GM21717 (cell line): ENCODE measurements around the gene TMCO2.
A peak's percentile ranks its signal among the peaks of the same experiment; 100 is the strongest.
"Not testable (repeated sequence)": the region's sequence is repeated elsewhere in the genome, so short reads cannot be mapped to it uniquely, and the experiment has no call there.

ENCODE experiments used
- ATAC-seq: cut with Tn5 transposase; IDR thresholded peaks from one replicate; pipeline ENCODE4 v1.9.1; 2021; ENCODE audit warnings: mild to moderate bottlenecking, moderate library complexity; ENCODE audit not compliant: unreplicated experiment

Gene TMCO2

DNA sequence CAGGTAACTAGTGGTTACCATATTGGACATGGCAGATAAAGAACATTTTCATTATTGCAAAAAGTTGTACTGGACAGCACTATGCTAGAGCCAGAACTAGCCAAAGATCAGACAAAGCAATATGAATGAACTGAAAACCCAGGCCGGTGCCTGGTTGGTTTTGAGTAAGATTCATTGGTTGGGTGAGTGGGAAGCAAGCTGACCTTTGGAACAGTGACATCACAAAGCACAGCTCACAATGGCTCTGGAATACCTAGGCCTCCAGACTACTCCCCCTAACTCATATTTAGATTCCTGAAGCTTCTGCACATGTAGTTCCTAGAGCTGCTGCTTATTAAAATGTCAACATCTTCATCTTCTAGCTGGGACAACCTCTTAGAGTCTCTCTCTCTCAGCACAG lies at the start of gene TMCO2:
TMCO2 (plus strand) TSS at position 283 of the 400 bp plus-strand sequence; CDS start at position 340, 57 bp downstream.
- ATAC-seq, result no peak

DNA sequence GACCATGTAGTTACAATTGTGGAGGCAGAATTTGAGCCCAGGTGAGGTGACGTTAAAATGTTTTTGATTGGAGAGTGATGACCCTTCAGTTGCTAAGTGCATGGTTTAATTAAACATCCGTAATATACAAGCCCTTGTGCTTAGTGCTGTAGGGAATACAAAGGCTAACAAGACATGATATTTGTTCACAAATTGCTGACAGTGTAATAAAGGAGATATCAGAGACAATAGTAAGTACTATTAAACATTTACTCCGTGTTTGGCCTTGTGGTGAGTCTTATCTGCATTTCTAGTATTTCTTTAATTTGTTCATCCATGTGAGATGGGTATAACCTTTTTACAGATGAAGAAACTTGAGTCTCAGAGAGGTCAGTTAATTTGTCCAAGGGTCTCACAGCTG lies 48.6 kb upstream of the TMCO2 start:
- no peak for ATAC-seq

DNA sequence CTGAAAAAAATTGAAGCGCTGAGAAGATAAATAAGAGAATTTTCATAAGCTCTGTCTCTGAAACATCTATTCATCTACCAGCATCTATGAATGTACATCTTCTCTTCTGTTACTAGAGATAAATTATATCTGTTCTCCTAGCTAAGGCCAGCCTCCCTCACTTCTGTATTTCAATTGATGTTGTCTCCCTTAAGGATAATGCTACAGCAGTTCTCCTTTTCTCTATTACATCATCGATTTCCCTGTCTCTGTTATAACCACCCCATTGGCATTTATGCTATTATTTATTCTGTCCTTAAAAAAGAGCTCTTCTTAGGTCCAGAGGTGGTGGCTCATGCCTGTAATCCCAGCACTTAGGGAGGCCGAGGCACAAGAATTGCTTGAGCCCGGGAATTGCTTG lies 42.9 kb upstream of the TMCO2 start:
- no peak for ATAC-seq

DNA sequence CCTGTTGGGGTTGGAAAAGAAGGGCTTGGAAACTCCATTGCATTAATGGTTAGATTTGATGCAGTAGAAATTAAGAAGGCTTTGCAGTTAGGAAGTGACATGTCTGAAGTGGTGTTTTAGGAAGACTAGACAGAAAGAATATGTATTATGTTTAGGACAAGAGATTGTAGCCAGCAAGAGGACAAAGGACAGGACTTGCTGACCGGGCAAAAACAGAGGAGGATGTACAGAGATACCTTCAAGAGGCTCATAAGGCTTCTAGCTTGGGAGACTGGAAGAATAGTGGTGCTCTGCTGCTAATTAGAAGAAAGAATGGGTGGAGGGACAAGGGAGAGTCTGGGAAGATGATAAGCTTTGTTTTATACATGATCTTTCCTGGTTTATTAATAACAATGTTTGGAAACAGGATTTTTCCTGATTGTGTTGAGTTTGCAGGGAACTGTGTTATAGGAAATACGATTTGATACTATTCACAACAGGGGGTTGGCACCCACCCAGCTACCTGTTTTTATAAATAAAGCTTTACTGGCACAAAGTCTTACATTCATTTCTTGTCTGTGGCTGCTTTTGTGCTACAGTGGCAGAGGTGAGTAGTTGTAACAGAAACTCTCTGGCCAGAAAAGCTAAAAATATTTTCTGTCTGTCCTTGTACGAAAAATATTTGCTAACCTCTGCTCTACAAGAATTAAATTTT lies 37.1 kb upstream of the TMCO2 start:
- ATAC-seq, result no peak

DNA sequence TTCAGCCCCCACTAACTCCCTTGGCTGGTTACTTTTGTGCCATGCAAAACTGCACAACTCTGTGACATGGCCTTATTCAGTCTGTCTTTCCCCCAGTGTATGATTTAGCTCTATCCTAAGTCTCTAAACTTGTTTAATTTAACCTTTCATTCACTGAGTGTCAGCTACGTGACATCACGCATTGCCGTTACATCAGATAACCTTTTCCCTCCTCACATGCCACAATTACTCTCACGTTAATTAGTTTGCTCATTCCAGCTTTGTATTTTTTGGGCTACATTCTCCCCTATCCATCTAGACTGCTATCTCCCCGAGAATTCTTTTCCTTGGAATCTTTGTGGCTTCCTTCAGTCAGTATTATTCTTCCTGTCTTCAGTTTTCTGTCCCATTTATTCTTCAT lies 29.4 kb upstream of the TMCO2 start:
- ATAC-seq, result no peak

DNA sequence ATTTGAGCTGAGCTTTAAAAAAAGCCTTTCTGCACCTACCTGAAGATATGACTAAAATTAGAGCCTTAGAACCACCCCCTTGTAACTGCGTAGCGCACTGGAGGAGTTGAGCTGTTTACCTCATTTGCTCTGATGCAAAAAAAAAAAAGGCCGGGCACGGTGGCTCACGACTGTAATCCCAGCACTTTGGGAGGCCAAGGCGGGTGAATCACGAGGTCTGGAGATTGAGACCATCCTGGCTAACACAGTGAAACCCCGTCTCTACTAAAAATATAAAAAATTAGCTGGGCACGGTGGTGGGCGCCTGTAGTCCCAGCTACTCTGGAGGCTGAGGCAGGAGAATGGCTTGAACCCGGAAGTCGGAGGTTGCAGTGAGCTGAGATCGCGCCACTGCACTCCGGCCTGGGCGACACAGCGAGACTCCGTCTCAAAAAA lies 26.2 kb upstream of the TMCO2 start:
- not testable (repeated sequence) for ATAC-seq

DNA sequence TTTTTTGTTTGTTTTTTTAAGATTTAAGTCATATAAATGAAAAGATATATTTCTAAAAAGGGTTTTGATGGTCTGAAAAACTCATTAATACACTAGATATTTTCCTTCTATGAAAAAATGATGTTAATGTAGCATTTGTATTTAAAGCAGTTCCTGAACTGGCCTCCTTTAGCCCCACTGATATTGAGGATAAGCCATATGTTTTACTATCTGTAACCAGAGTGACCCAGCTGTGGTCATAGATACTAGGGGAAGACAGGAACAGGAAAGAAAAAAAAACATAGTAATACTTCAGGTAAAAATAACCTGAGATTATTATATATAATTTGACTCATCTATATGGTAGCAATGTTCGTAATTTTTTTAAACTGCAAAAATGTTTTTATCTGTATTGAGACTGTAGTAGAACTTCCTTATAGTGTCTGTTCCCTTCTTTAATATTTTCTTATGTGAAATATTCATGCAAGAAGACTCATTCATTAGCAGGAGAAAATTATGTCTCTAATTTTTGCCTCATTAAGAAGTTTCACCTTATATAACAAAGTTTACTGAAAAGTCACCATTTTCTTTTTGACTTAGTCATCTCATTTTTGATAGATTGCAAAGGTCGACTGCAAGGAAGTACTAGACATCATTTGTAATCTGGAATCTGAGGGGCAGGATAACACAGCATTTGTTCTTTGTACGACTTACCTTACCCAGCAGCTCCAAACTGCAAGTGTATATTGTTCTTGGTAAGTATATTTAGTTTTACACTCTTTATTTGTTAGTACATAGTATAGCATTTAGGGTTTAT lies 25.6 kb upstream of the TMCO2 start:
- ATAC-seq, result no peak

DNA sequence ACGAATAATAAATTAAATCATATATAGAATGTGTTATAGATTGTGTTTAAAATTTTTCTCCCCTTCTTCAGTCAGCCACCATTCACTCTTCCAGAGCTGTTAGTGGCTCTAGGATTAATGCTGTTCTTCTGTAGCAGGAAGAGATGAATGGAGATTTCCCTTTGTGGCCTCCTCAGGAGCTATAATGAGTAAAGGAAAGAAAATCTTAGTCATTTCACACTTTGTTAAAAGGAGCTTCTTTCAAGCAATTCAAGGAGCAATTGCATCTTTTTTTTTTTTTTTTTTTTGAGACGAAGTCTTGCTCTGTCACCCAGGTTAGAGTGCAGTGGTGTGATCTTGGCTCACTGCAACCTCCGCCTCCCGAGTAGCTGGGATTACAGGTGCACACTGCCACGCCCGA lies 23.7 kb upstream of the TMCO2 start:
- ATAC-seq, result no peak

DNA sequence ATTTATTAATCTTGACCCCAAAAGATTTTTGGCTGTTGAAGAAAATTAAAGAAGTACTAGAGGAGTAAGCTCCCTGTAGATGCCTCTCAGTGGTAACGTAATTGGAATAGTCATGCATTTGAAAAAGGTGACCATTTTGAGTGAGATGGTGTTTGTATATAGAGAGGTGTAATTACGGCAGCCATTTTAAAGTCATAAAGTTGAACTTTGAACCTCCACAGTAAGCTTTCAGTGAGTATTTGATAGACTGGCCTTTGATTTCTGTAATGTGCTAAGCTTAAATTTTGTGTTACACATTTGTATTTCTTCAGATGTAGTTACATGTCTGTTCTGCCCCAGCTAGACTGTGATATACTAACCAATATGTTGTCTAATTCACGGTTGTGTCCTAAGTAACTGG lies 21.5 kb upstream of the TMCO2 start:
- no peak for ATAC-seq

DNA sequence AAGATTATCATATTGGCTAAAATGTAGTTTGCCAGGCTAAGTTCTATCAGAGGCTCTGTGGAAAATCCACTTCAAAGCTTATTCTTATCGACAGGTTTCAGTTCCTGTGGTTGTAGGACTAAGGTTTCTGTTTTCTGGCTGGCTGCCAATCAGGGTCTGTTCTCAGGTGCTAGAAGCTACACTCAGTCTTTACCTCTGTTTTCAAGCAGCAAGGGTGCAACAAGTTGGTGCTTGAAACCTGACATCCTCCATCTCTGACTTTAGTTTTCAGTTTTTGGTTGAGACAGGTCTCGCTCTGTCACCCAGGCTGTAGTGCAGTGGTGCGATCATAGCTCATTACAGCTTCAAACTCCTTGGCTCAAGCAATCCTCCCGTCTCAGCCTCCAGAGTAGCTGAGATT lies 15.3 kb upstream of the TMCO2 start:
- peak; percentile 85 for ATAC-seq

DNA sequence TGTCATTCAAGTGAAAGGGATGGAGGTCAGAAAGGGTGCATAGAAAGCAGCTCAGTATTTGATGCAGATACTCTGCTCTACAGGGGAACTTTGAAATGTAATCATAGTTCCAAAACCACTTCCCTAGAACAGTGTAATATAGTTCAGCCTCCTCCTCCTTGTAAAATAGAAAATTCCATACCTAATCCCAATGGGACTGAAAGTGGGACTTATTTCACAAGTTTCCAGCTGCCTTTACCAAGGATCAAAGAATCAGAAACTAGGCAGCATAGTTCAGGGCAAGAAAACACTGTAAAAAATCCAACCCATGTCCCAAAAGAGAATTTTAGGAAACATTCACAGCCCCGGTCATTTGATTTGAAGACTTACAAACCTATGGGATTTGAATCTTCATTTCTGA lies 8.1 kb upstream of the TMCO2 start:
- ATAC-seq, result no peak

DNA sequence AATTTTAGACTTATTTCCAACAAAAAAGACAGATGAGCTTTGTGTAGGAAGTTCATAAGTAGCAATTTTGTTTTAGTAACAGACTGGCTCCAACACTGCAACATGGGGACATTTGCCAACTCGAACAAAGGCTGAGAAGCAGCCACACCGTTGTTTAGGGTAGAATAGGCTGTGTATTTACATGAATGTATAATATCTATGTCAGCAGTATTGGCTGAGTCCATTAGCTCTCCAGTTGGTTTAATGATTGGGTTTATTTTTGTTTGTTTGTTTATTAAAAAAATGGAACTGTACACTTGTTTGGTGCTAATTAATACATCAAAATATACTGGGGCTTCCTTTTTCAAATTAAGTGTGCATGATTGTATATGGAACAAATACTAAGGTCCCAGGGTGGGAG lies 7.3 kb upstream of the TMCO2 start:
- ATAC-seq, result no peak

DNA sequence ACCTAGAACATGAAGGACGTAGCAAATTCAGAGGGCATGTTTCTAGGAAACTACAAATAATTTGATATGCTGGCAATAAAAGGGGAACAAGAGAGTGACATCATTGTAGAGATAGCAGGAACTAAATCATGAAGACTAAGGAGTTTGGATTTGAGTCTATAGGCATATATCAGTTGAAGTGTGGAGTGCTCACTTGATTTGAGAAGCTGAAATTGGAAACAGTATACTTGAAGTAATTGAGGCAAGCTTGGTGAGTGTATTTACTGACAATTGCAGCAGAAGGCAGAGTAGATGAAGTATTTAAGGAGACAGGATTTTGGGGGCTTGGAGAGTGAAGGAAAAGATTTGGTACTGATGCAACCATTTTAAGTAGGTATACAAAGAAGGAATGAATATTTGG lies 6.4 kb upstream of the TMCO2 start:
- ATAC-seq, result peak; percentile 17

DNA sequence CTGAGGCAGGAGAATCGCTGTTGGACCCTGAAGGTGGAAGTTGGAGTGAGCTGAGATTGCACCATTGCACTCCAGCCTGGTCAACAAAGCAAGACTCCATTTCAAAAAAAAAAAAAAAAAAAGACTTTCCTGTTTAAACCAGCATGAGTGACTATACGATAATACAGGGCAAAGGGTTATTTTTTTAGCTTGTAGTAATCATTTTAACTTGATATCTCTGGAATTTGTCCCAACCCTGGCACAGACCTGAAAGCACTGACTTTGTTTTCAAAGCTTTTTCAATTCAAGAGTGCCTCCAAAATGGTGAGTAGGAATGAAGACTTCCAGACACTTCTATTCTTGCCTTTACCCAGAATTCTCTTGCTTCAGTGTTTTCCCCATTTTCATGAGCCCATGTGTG lies 4.4 kb upstream of the TMCO2 start:
- no peak for ATAC-seq

DNA sequence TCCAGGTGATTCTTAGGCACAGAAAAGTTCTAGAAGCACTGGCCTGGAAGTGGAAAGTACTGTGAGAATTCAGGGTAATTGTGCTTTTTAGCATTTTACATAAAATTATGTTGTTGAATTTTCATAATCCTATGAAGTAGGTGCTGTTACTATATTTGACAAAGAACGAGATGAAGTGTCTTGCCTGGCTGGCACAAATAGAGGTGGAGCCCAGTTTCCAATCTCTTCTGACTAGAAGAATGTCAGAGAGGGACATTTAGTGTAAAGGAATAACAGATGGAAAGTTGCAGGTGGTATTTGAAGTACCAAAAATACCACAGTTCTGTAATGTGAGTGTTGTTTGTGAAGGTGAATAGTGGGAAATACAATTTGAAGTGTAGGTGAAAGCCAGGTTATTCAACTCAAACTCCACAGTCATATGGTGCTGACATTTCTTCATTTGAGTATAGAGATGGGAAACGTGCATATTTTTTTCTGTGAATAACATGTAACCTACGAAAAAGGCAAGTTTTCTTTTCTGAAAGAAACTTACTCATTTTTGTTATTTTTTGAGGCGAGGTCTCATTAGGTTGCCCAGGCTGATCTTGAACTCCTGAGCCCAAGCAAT lies 3.5 kb upstream of the TMCO2 start:
- no peak for ATAC-seq

DNA sequence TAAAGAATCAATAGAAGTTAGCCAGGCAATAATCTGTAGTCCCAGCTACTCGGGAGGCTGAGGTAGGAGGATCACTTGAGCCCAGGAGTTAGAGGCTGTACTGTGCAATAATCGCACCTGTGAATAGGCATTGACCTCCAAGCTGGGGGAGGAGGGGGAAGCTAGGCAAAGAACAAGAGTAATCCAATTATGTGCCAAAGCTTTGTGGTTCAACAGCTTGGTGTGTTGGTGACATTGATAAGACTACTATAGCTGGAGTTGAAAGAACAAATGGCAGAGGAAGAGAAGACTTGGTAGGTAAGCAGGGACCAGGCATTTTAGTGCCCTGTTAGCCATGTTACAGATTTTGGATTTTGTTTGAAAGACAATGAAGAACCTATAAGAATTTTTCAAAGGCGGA lies 2.1 kb upstream of the TMCO2 start:
- ATAC-seq, result no peak

DNA sequence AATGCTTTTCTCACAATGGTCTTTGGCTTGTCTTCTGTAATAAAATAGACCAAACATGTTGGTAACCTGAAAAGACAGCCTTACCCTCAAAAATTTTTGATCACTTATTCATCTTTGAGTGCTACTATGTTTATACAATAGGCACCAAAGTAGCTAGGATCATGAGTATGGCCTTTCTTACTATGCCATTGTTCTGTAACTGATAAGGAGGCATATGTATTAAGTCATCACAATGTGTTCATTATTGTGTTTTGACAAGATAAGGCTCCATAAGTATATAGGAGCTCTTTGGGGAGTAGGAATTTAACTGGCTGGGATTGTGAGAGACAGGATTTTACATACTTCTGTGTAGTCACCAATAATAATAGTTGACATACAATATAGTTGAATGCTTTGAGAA lies 675 bp downstream of the TMCO2 start:
- ATAC-seq, result no peak

DNA sequence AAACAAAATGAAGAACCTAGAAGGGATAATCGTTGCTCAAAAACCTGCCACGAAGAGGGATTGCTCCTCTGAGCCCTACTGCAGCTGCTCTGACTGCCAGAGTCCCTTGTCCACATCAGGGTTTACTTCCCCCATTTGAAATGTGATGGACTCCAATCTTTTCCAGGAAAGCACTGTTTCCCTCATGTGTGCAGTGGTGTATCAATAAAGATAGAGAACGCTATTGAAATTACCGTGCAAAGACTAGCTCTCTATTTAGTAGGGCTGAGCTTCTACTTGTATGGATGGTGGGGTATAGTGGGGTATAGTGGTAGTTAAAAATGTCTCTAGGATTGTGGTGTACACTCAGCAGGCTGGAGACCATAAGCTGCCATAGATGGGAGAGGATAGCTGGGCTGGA lies 3.7 kb downstream of the TMCO2 start:
- no peak for ATAC-seq

DNA sequence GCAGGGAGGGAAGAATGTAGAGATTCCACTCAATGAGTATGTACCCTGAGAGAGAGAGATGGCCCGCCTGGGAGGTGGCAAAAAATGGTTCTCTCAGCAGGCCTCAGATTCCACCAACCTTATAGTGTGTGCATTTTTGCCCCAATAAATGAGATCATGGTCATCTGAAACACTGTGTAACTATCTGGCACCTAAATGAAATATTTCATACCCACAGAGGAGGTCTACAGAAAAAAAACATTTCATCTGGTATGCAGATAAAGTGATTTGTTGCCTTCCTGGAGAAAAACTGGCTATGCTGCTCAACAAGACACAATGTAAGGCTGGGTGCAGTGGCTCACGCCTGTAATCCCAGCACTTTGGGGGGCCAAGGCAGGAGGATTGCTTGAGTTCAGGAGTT lies 4.9 kb downstream of the TMCO2 start:
- no peak for ATAC-seq

DNA sequence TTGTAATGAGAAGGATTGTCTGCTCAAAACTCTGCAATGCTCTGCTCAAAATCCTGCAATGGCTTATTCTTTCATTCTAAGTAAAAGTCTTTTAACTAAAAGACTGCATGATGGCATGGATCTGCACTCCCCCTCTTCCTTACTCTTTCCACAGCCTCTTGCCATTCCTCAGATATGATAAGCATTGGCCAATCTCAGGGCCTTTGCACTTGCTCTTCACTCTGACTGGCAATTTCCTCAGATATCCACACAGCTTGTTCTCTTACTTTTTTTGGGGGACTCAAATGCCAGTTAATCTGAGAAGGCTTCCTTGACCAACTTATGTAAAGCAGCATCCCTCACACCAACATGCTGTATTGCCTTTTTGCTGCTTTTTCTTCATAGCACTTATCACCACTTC lies 7.5 kb downstream of the TMCO2 start:
- no peak for ATAC-seq

DNA sequence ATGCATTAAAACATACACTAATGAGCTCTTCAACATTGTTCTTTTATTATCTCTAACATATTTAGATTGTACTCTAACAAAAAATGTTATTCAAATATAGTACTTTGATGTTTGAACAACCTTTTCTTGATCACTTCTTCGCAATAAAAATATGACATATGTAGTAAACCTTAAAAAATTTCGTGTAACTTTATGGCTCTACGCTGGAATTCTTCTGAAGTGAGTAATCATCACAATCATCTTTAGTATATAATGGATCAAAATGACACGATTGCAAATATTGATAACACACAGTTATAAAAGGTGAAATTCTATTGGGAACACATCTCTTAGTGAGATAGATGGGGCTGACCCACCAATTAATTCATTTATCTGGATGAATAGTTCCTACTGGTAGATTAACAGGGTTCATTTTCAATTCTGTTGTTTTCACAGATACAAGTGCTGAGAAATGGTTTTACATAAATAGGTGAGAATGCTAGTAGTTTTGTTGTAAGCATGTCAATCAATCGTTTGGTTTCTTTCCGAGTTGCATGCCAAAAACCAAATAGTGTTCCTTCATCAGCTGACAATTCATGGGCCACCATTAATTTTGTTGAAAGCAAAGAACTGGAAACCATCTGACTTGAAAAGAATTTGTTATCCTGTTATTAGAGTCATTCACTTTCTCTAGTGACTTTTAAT lies 8.8 kb downstream of the TMCO2 start:
- ATAC-seq, result no peak

DNA sequence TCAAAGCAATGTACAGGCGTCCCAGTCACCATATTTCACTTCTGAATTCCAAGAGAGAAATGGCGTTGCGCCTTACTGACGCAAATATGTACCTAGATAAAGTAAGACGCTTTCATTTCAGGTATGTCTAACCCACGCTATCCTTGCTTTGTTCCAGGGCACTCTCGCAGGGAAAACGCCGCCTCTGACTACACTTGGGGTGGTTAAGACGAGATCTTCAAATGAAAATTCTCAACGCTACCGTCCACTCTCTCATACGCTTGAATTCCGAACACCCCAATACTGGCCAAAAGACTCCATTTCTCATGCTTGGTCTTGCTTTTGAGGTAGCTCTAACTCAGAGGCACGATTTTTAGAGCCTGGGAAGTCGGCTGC lies 9.6 kb downstream of the TMCO2 start:
- peak; percentile 4 for ATAC-seq
